HCT116 (cell line): Measurements from ENCODE around the gene SLC40A1. TPM values are rescaled to one million over a fixed set of nuclear protein-coding genes. Genes with fewer than 3 reads are reported as not detected.

Experiments used
- ATAC-seq: fragments of 200-7000 bp; cut with Tn5 transposase; 2 replicates; pipeline ENCODE4 v1.9.1; 2020; ENCODE audit warnings: mild to moderate bottlenecking, moderate library complexity
- BruUV-seq: library from RNA; stranded (reverse); fragments of 400-500 nt; replicated peaks from 2 replicates; lab custom pipeline; 2021; lab: Mats Ljungman, UMichigan
- CTCF ChIA-PET: fragments of 300-600 bp; sonication (Branson Sonifier 250); formaldehyde crosslinking; loops from one replicate; lab custom pipeline; 2021; ENCODE audit warnings: antibody characterized with exemption; lab: Charles Lee
- POLR2A ChIA-PET: fragments of 300-600, 350-600 bp; sonication (Branson Sonifier 250); formaldehyde crosslinking; loops from one replicate; lab custom pipeline; 2021; ENCODE audit warnings: antibody characterized with exemption; lab: Charles Lee
- RAD21 ChIA-PET, 2 experiments: fragments of 300-600 bp; sonication (Branson Sonifier 250); formaldehyde crosslinking; loops; one replicate each; lab custom pipeline; 2023; ENCODE audit warnings: low total read pairs in 2 of 2; ENCODE audit not compliant: uncharacterized antibody in 2 of 2, unreplicated experiment in 2 of 2, low non-redundant PET in 1 of 2; lab: Charles Lee
- DNase-seq: peaks from one replicate; pipeline ENCODE4 v3.0.0-alpha.2; 2010; ENCODE audit warnings: low read depth, low spot score
- H2AFZ ChIP-seq: fragments of 200-600 bp; shearing (Covaris generic), sonication (generic); 2 replicates; pipeline ENCODE4 v1.6.1; 2017; ENCODE audit warnings: low read depth, mixed run types, mixed read lengths, antibody characterized with exemption, low read length; ENCODE audit not compliant: poor library complexity, severe bottlenecking
- H3K27ac ChIP-seq: 2 replicates; pipeline ENCODE4 v1.5.1; 2012; ENCODE audit warnings: low read depth, low read length
- H3K27me3 ChIP-seq: fragments of 200-600 bp; sonication (generic); 2 replicates; pipeline ENCODE4 v1.6.1; 2016; ENCODE audit warnings: mixed run types, low read length, mixed read lengths; ENCODE audit not compliant: insufficient read depth
- H3K36me3 ChIP-seq, 2 experiments: fragments of 200-500 bp in 1 of 2; fragments of 200-600 bp in 1 of 2; sonication (Bioruptor generic) in 1 of 2; sonication (generic) in 1 of 2; 2 replicates each; pipeline versions ENCODE4 v1.5.1 to v1.6.1; 2014 to 2016; ENCODE audit warnings: low read length in 2 of 2, inconsistent platforms in 1 of 2, mixed read lengths in 1 of 2, mixed run types in 1 of 2; ENCODE audit not compliant: insufficient read depth in 2 of 2, control insufficient read depth in 1 of 2
- H3K4me1 ChIP-seq, 2 experiments: fragments of 200-600 bp in 1 of 2; sonication (generic) in 1 of 2; 2 replicates each; pipeline versions ENCODE4 v1.5.1 to v1.6.1; 2012 to 2017; ENCODE audit warnings: low read length in 2 of 2, inconsistent platforms in 1 of 2, mild to moderate bottlenecking in 1 of 2, mixed read lengths in 1 of 2, mixed run types in 1 of 2, moderate library complexity in 1 of 2; ENCODE audit not compliant: insufficient read depth in 2 of 2, control insufficient read depth in 1 of 2
- H3K4me2 ChIP-seq: fragments of 200-600 bp; sonication (generic); 2 replicates; pipeline ENCODE4 v1.6.1; 2017; ENCODE audit warnings: mixed run types, low read length, mixed read lengths
- H3K4me3 ChIP-seq, 2 experiments: fragments of 200-600 bp in 1 of 2; sonication (generic) in 1 of 2; replicated peaks in 1 of 2; 2 replicates each; pipeline ENCODE4 v1.5.1; 2011 to 2016; ENCODE audit warnings: low read length in 2 of 2, control low read depth in 1 of 2, low read depth in 1 of 2, mild to moderate bottlenecking in 1 of 2, mixed read lengths in 1 of 2, mixed run types in 1 of 2
- H3K79me2 ChIP-seq: fragments of 200-600 bp; sonication (generic); 2 replicates; pipeline ENCODE4 v1.6.1; 2017; ENCODE audit warnings: mild to moderate bottlenecking, mixed run types, low read length, moderate library complexity, mixed read lengths; ENCODE audit not compliant: insufficient read depth
- H3K9ac ChIP-seq: fragments of 200-600 bp; sonication (generic); 2 replicates; pipeline ENCODE4 v1.6.1; 2016; ENCODE audit warnings: low read length, mixed read lengths
- H3K9me2 ChIP-seq: fragments of 200-600 bp; sonication (generic), shearing (Covaris generic); 2 replicates; pipeline ENCODE4 v1.6.1; 2017; ENCODE audit warnings: mixed run types, mild to moderate bottlenecking, moderate library complexity; ENCODE audit not compliant: insufficient read depth
- H3K9me3 ChIP-seq, 2 experiments: fragments of 200-500 bp in 1 of 2; fragments of 200-600 bp in 1 of 2; sonication (Bioruptor generic) in 1 of 2; sonication (generic) in 1 of 2; 2 replicates each; pipeline ENCODE4 v1.6.1; 2014 to 2017; ENCODE audit warnings: low read length in 2 of 2, mixed read lengths in 2 of 2, inconsistent platforms in 1 of 2, low read depth in 1 of 2, mild to moderate bottlenecking in 1 of 2, mixed run types in 1 of 2, moderate library complexity in 1 of 2; ENCODE audit not compliant: control insufficient read depth in 1 of 2, insufficient read depth in 1 of 2
- H4K20me1 ChIP-seq: fragments of 200-600 bp; sonication (generic), shearing (Covaris generic); 2 replicates; pipeline ENCODE4 v1.6.1; 2017; ENCODE audit warnings: mixed run types, mild to moderate bottlenecking, moderate library complexity; ENCODE audit not compliant: insufficient read depth
- ATF3 ChIP-seq: IDR thresholded peaks from 2 replicates; pipeline ENCODE4 v1.6.1; 2012
- CBX3 ChIP-seq: IDR thresholded peaks from 2 replicates; pipeline ENCODE4 v1.6.1; 2012; ENCODE audit warnings: low read depth
- CEBPB ChIP-seq: IDR thresholded peaks from 2 replicates; pipeline ENCODE4 v1.6.1; 2012; ENCODE audit warnings: low read depth
- CTCF ChIP-seq, 3 experiments: fragments of 200-600 bp in 1 of 3; sonication (generic) in 1 of 3; IDR thresholded peaks in 2 of 3; conservative IDR thresholded peaks in 1 of 3; 2 replicates each; pipeline ENCODE4 v1.5.1; 2012 to 2017; ENCODE audit warnings: low read depth in 2 of 3, low read length in 2 of 3, antibody characterized with exemption in 1 of 3, borderline replicate concordance in 1 of 3, control low read depth in 1 of 3, mild to moderate bottlenecking in 1 of 3, mixed read lengths in 1 of 3, mixed run types in 1 of 3, moderate library complexity in 1 of 3; ENCODE audit not compliant: insufficient read depth in 1 of 3
- JUND ChIP-seq: IDR thresholded peaks from 2 replicates; pipeline ENCODE4 v1.6.1; 2012
- POLR2A ChIP-seq: IDR thresholded peaks from 2 replicates; pipeline ENCODE4 v1.7.0; 2011; ENCODE audit warnings: borderline replicate concordance; ENCODE audit not compliant: insufficient read depth, insufficient read length; ENCODE audit errors: extremely low read depth
- POLR2AphosphoS5 ChIP-seq: IDR thresholded peaks from 2 replicates; pipeline ENCODE4 v1.6.1; 2011; ENCODE audit warnings: mild to moderate bottlenecking, low read depth, low read length, moderate library complexity
- RAD21 ChIP-seq: IDR thresholded peaks from 2 replicates; pipeline ENCODE4 v1.6.1; 2012; ENCODE audit warnings: low read depth, mild to moderate bottlenecking
- SRF ChIP-seq: IDR thresholded peaks from 2 replicates; pipeline ENCODE4 v1.6.1; 2012; ENCODE audit warnings: low read depth
- ZBTB33 ChIP-seq: IDR thresholded peaks from 2 replicates; pipeline ENCODE4 v1.6.1; 2011; ENCODE audit warnings: mild to moderate bottlenecking, low read length, moderate library complexity; ENCODE audit not compliant: insufficient replicate concordance; ENCODE audit errors: extremely low read depth
- intact Hi-C: fragments of 100-400 bp; cut with micrococcal nuclease; formaldehyde crosslinking; loops from 2 replicates; pipeline ENCODE4 v1.10.0; 2022
- total RNA-seq: library from RNA; stranded (reverse); gene quantifications from one replicate; pipeline ENCODE4 v1.2.1, GENCODE V29; 2021; ENCODE audit not compliant: unreplicated experiment
- TF ChIP-seq, protein P1 (sequence below): IDR thresholded peaks from 2 replicates; pipeline ENCODE4 v1.6.1; 2012; ENCODE audit warnings: low read depth

Gene SLC40A1
- total RNA-seq, 1 experiment from 2014 or later = 1.5 TPM

GRCh38 chr2:189577121-189577520 lies 3.5 kb downstream of the SLC40A1 start:
- ChIA-PET CTCF (no interaction called here), POLR2A (no interaction called here)
- intact Hi-C loops = no loop called here

More at GRCh38 chr2:189577121-189577520, 3.5 kb downstream of the SLC40A1 start:
- H3K9me2 ChIP-seq = no peaks in the 10 kb centered on the region
- no peak overlapping the region for H3K4me3 ChIP-seq
- no peak for ATAC-seq
- no peak for DNase-seq
- no peak overlapping the region for H3K4me2 ChIP-seq
- RAD21 ChIA-PET = no interaction called here
- H3K27me3 ChIP-seq = no peaks in the 10 kb centered on the region
- no peak overlapping the region for H2AFZ ChIP-seq
- no peaks in the 10 kb centered on the region for H3K9me3 ChIP-seq
- H3K36me3 ChIP-seq = no peaks in the 10 kb centered on the region
- H3K79me2 ChIP-seq = no peaks in the 10 kb centered on the region
- H3K27ac ChIP-seq = no peak overlapping the region
- no peaks in the 10 kb centered on the region for H4K20me1 ChIP-seq
- peaks cover 0 to 5% of the 10 kb centered on the region in 2 experiments; a peak in 1 of 4 replicates for H3K4me1 ChIP-seq
- TF ChIP-seq, protein P1, sequence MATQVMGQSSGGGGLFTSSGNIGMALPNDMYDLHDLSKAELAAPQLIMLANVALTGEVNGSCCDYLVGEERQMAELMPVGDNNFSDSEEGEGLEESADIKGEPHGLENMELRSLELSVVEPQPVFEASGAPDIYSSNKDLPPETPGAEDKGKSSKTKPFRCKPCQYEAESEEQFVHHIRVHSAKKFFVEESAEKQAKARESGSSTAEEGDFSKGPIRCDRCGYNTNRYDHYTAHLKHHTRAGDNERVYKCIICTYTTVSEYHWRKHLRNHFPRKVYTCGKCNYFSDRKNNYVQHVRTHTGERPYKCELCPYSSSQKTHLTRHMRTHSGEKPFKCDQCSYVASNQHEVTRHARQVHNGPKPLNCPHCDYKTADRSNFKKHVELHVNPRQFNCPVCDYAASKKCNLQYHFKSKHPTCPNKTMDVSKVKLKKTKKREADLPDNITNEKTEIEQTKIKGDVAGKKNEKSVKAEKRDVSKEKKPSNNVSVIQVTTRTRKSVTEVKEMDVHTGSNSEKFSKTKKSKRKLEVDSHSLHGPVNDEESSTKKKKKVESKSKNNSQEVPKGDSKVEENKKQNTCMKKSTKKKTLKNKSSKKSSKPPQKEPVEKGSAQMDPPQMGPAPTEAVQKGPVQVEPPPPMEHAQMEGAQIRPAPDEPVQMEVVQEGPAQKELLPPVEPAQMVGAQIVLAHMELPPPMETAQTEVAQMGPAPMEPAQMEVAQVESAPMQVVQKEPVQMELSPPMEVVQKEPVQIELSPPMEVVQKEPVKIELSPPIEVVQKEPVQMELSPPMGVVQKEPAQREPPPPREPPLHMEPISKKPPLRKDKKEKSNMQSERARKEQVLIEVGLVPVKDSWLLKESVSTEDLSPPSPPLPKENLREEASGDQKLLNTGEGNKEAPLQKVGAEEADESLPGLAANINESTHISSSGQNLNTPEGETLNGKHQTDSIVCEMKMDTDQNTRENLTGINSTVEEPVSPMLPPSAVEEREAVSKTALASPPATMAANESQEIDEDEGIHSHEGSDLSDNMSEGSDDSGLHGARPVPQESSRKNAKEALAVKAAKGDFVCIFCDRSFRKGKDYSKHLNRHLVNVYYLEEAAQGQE = no peak
- TF ChIP-seq CEBPB (no peak), ATF3 (no peak), ZBTB33 (no peak), SRF (no peak), CBX3 (no peak), POLR2AphosphoS5 (no peak), CTCF (IDR thresholded peaks at IDR 0.05 in 2 of 3, conservative IDR thresholded peaks at IDR 0.05 in 1 of 3; ENCODE audit: borderline replicate concordance in 1 of 3, insufficient read depth in 1 of 3, low read depth in 2 of 3, low read length in 2 of 3) (no peak), POLR2A (no peak), JUND (no peak), RAD21 (no peak)
- BruUV-seq = no TSS peak
- no peak overlapping the region for H3K9ac ChIP-seq
